Ascending aorta (tissue), 2 donors: ENCODE data around the gene CLCN5. TPM values are rescaled to one million over a fixed set of nuclear protein-coding genes. Genes with fewer than 3 reads are reported as not detected.

ENCODE experiments used
- DNase-seq, 2 donors: peaks; one replicate each; pipeline ENCODE4 v3.0.0-alpha.2; 2019; ENCODE audit warnings: low spot score in 2 of 2
- H3K27ac ChIP-seq, 2 donors: fragments of 200-600 bp; sonication (generic); one replicate each; pipeline ENCODE4 v1.5.1; 2016 to 2017; ENCODE audit warnings: mild to moderate bottlenecking in 1 of 2
- H3K27me3 ChIP-seq: fragments of 200-600 bp; sonication (generic); one replicate; pipeline ENCODE4 v1.5.1; 2017
- H3K36me3 ChIP-seq, 2 donors: fragments of 200-600 bp; sonication (generic); one replicate each; pipeline ENCODE4 v1.5.1; 2016
- H3K4me1 ChIP-seq, 2 donors: fragments of 200-600 bp; sonication (generic); one replicate each; pipeline ENCODE4 v1.5.1; 2016 to 2017; ENCODE audit warnings: mild to moderate bottlenecking in 1 of 2
- H3K4me3 ChIP-seq, 2 donors: fragments of 200-600 bp; sonication (generic); one replicate each; pipeline ENCODE4 v1.5.1; 2016 to 2017; ENCODE audit warnings: mild to moderate bottlenecking in 1 of 2
- H3K9me3 ChIP-seq, 2 donors: fragments of 200-600 bp; sonication (generic); one replicate each; pipeline ENCODE4 v1.5.1; 2016
- intact Hi-C: fragments of 100-400 bp; cut with DNase I; formaldehyde crosslinking; loops from one replicate; pipeline ENCODE4 v1.15.1; 2023
- total RNA-seq: library from RNA; depleted of rRNA; stranded (reverse); fragments of >200 nt; gene quantifications from one replicate; pipeline ENCODE4 v1.1.0, GENCODE V29; 2016
- TF ChIP-seq, protein P1 (sequence below), 3 experiments: fragments of 200-600 bp in 2 of 3; fragments of 450-650 bp in 1 of 3; sonication (generic) in 2 of 3; IDR thresholded peaks; one replicate each; pipeline ENCODE4 v1.5.1; 2016 to 2019; ENCODE audit warnings: antibody characterized with exemption in 3 of 3, mild to moderate bottlenecking in 1 of 3, moderate library complexity in 1 of 3

Gene CLCN5
- total RNA-seq, 1 donor from 2014 or later, result 2.0 TPM

DNA sequence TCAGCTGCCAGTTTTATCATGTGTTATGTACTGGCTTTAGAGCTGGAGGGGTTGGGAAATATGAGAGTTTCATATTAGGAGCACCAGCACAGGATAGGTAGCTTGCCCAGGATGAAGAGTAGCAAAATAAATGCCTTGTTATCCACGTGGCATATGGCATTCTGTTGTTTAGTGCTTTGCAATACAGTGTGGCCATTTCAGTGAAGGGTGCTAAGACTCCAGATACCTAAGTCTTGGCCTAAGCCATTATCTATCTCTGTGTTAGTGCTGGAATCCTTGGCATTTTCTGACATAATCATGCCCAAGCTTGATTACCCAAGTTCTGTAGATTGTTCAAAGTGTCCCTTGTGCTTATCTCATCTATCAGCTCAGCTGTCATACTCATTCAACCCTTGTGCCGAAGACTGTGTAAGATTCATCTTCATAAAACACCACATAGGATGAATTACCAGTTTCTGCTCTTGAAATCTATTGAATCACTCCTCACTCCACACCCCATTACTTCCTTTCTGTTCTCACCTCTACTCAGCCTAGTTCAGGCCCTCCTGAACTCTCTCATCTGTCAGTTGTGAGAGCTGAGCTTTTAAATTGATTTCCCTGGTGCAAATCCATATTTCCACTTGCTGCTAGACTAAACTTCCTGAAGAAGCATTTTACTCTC, 73.5 kb downstream of the CLCN5 start:
- no peak for DNase-seq
- no peaks in the 10 kb centered on the region for H3K27me3 ChIP-seq
- no peak overlapping the region for H3K4me3 ChIP-seq
- no peaks in the 10 kb centered on the region for H3K4me1 ChIP-seq
- no peaks in the 10 kb centered on the region for H3K9me3 ChIP-seq
- TF ChIP-seq, protein P1, sequence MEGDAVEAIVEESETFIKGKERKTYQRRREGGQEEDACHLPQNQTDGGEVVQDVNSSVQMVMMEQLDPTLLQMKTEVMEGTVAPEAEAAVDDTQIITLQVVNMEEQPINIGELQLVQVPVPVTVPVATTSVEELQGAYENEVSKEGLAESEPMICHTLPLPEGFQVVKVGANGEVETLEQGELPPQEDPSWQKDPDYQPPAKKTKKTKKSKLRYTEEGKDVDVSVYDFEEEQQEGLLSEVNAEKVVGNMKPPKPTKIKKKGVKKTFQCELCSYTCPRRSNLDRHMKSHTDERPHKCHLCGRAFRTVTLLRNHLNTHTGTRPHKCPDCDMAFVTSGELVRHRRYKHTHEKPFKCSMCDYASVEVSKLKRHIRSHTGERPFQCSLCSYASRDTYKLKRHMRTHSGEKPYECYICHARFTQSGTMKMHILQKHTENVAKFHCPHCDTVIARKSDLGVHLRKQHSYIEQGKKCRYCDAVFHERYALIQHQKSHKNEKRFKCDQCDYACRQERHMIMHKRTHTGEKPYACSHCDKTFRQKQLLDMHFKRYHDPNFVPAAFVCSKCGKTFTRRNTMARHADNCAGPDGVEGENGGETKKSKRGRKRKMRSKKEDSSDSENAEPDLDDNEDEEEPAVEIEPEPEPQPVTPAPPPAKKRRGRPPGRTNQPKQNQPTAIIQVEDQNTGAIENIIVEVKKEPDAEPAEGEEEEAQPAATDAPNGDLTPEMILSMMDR (IDR thresholded peaks at IDR 0.05), result no peak
- no peak overlapping the region for H3K27ac ChIP-seq
- H3K36me3 ChIP-seq, result no peaks in the 10 kb centered on the region
- intact Hi-C loops, result no loop called here

DNA sequence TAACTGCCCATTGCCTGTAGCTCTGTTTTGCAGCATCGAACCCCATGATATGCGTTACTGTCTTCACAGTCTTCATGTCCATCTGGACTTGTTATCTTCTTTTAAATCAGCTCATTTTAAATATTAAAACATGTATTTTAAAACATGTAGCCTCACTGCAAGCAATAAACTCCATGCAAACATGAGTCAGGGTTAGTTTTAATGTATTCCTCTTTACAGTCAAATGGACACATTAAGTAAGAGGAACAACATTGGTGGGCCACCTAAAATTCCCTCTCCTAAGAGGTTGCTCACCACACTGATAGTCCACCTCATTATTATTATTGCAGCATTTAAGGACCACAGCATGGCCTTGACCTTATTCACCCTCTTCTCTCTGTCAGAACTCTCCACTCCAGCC, 74.1 kb downstream of the CLCN5 start:
- intact Hi-C loops, result no loop called here
- no peak for DNase-seq

DNA sequence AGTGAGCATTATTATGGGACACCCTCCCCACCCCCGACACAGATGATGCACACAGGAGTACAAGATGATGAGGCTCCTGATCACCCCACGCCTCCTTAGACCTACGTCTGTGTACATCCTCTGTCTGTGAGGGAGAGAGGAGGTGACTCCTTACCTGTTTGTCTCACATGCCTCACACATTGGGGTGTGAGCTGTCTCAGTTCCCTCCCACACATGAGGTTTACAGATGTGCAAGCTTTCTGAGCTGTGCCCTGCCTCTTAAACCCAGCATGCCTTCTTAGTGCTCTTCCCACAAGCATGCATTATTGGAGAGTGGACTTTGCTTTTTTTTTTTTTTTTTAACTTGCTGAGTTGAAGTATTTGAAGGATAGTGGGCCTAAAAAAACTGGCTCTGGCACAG, 76.7 kb downstream of the CLCN5 start:
- Histone ChIP-seq H3K4me3 (no peak overlapping the region), H3K36me3 (no peaks in the 10 kb centered on the region), H3K27ac (no peak overlapping the region), H3K27me3 (no peaks in the 10 kb centered on the region), H3K4me1 (no peaks in the 10 kb centered on the region), H3K9me3 (no peaks in the 10 kb centered on the region)
- DNase-seq, result no peak
- intact Hi-C loops, result no loop called here
- TF ChIP-seq, protein P1 (IDR thresholded peaks at IDR 0.05), result no peak

More for the DNA sequence above, 74.1 kb downstream of the CLCN5 start:
- H3K4me1 ChIP-seq, result no peaks in the 10 kb centered on the region
- H3K27me3 ChIP-seq, result no peaks in the 10 kb centered on the region
- H3K36me3 ChIP-seq, result no peaks in the 10 kb centered on the region
- H3K9me3 ChIP-seq, result no peaks in the 10 kb centered on the region
- no peak overlapping the region for H3K4me3 ChIP-seq
- H3K27ac ChIP-seq, result no peak overlapping the region
- TF ChIP-seq, protein P1 (IDR thresholded peaks at IDR 0.05), result no peak

DNA sequence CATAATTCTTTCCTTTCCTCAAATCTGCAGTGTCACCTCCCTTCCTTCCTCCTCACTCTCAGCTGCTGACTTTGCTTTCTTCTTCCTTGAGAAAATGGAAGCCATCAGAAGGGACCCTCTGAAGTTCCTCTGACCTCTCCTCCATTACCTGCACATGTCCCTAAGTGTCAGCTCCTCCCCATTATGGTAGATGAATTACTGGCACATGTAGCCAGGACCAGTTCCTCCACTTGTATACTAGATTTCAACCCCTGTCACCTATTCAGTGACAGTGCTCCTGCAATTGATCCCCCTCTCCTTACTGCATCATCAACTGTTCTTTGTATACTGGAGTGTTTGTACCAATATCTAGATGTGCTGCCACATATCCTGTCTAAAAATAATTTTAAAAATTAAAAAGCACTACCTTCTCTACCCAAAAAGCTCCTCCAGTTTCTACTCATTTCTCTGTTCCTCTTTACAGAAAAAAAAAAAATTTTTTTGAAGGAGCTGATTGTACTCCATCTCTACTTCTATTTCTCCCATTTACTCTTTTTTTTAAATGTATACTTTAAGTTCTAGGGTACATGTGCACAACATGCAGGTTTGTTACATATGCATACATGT, 78.6 kb downstream of the CLCN5 start:
- Histone ChIP-seq H3K36me3 (no peaks in the 10 kb centered on the region), H3K4me3 (no peak overlapping the region), H3K27ac (no peak overlapping the region), H3K9me3 (no peaks in the 10 kb centered on the region), H3K27me3 (no peaks in the 10 kb centered on the region), H3K4me1 (no peaks in the 10 kb centered on the region)
- no peak for DNase-seq
- intact Hi-C loops, result no loop called here
- TF ChIP-seq, protein P1 (IDR thresholded peaks at IDR 0.05), result no peak

DNA sequence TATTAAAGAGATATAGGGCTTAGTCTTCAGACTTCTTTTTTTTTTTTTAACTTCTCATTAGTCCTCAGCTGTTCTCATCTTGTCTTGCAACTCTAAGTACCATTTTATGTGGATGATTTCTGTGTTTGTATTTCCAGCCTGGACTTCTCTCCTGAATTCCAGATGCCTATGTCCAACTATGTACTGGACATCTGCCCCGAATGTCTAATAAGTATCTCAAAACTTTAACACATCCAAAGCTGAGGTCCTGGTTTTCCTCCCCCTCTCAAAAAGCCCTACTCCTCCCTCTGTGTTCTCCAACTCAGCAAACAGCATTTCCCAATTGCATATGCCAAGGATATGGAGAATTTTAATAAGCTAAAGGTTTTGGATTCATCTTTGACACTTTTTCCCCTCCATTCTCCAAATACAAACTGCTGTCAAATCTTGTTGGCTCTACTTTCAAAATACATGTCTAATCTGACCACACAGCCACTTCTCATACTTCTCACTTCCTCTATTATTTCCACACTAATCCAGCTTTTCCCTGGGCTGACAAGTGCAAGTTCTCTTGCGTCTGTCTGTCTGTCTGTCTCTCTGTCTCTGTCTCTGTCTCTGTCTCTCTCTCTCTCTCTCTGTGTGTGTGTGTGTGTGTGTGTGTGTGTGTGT, 79.8 kb downstream of the CLCN5 start:
- no peak for DNase-seq
- no peaks in the 10 kb centered on the region for H3K9me3 ChIP-seq

More for the DNA sequence above, 79.8 kb downstream of the CLCN5 start:
- Histone ChIP-seq H3K27ac (no peak overlapping the region), H3K4me3 (no peak overlapping the region), H3K27me3 (no peaks in the 10 kb centered on the region), H3K36me3 (no peaks in the 10 kb centered on the region), H3K4me1 (no peaks in the 10 kb centered on the region)
- TF ChIP-seq, protein P1 (IDR thresholded peaks at IDR 0.05), result no peak
- intact Hi-C loops, result no loop called here
